Hepatocyte (in vitro differentiated cells): ENCODE results near the gene CD86.

Source experiments
- CTCF ChIP-seq: fragments of 200-600 bp; sonication (generic); IDR thresholded peaks from 2 replicates; pipeline ENCODE4 v1.5.1; 2016; ENCODE audit warnings: antibody characterized with exemption, mild to moderate bottlenecking; ENCODE audit not compliant: poor library complexity
- EZH2 ChIP-seq: fragments of 200-600 bp; sonication (generic); IDR thresholded peaks from 2 replicates; pipeline ENCODE4 v1.6.1; 2016; ENCODE audit warnings: antibody characterized with exemption, mild to moderate bottlenecking, borderline replicate concordance
- EZH2phosphoT487 ChIP-seq: fragments of 200-600 bp; sonication (generic); IDR thresholded peaks from one replicate; pipeline ENCODE4 v1.6.1; 2018; ENCODE audit warnings: antibody characterized with exemption, mild to moderate bottlenecking, low read depth, moderate library complexity; ENCODE audit not compliant: unreplicated experiment, severe bottlenecking

DNA sequence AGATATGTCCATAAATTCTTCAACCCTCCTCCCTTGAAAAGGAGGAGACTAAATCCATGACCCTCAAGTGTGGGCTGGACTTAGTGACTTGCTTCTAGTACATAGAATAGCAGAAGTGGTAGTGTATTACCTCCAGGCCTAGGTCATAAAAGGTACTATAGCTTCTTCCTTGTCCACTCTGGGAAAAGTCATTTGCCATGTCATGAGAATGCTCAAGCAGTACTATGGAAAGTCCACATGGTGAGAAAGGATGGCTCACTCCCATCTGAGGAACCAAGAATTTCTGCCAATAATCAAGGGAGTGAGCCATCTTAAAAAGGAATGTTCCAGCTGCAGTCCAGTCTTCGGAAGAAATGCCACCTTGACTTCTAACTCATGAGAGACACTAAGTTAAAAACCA lies 22.6 kb upstream of the CD86 start:
- no peak for TF ChIP-seq CTCF
- no peak for TF ChIP-seq EZH2phosphoT487
- no peak for TF ChIP-seq EZH2
